Esophagus squamous epithelium (tissue), 4 donors: ENCODE results near the gene GALNTL6.

Experiments
- CTCF ChIP-seq, 6 experiments: fragments of 450-650 bp in 4 of 6; fragments of 200-600 bp in 2 of 6; sonication (generic) in 2 of 6; IDR thresholded peaks; one replicate each; pipeline ENCODE4 v1.5.1; 2016 to 2019; ENCODE audit warnings: antibody characterized with exemption in 6 of 6, mild to moderate bottlenecking in 4 of 6, moderate library complexity in 4 of 6
- POLR2A ChIP-seq, 4 donors: fragments of 450-650 bp; IDR thresholded peaks; one replicate each; pipeline ENCODE4 v1.6.1; 2017; ENCODE audit warnings: antibody characterized with exemption in 4 of 4, mild to moderate bottlenecking in 4 of 4, moderate library complexity in 3 of 4

- TF ChIP-seq CTCF (IDR thresholded peaks at IDR 0.05) (no peak), POLR2A (IDR thresholded peaks at IDR 0.05) (no peak)
Measured at GRCh38 chr4:172099376-172099775, 286.2 kb downstream of the GALNTL6 start.
